ENCODE data around the gene SULT1A2.

The SULT1A2 gene

GRCh38 chr16:28573738-28574718, 22.8 kb downstream of the SULT1A2 start:
- H3K27ac ChIP-seq (ENCODE audit: low read depth, low read length, poor library complexity, severe bottlenecking): no peak overlapping the region
- H3K79me2 ChIP-seq (ENCODE audit: insufficient read depth, low read length): no peaks in the 10 kb centered on the region
- TF ChIP-seq CTCF (IDR thresholded peaks at IDR 0.05; ENCODE audit: low read length): no peak
- TF ChIP-seq EZH2 (IDR thresholded peaks at IDR 0.05; ENCODE audit: borderline replicate concordance, low read length): no peak
- H3K4me2 ChIP-seq (ENCODE audit: low read length): no peak overlapping the region
- no peak overlapping the region for H2AFZ ChIP-seq (ENCODE audit: low read length)
- H3K9me3 ChIP-seq (ENCODE audit: low read length): no peaks in the 10 kb centered on the region
- H3K9ac ChIP-seq (ENCODE audit: low read length): no peak overlapping the region
- H3K4me1 ChIP-seq (ENCODE audit: insufficient read depth, low read length, severe bottlenecking): no peaks in the 10 kb centered on the region
- H3K36me3 ChIP-seq (ENCODE audit: insufficient read depth, low read length): no peaks in the 10 kb centered on the region
- no peaks in the 10 kb centered on the region for H3K9me2 ChIP-seq (ENCODE audit: low read depth, low read length)
- no peaks in the 10 kb centered on the region for H3K27me3 ChIP-seq (ENCODE audit: insufficient read depth, low read length)
- H4K20me1 ChIP-seq (ENCODE audit: insufficient read depth, low read length): no peaks in the 10 kb centered on the region
- H3K4me3 ChIP-seq (ENCODE audit: low read depth, low read length, poor library complexity, severe bottlenecking): no peak overlapping the region
- no peaks in the 10 kb centered on the region for H3F3A ChIP-seq (ENCODE audit: insufficient read depth, low read length)

- TF ChIP-seq EZH2 (IDR thresholded peaks at IDR 0.05; ENCODE audit: borderline replicate concordance, low read length) (no peak), CTCF (IDR thresholded peaks at IDR 0.05; ENCODE audit: low read length) (no peak)
- Histone ChIP-seq H3K36me3 (ENCODE audit: insufficient read depth, low read length) (no peaks in the 10 kb centered on the region), H4K20me1 (ENCODE audit: insufficient read depth, low read length) (no peaks in the 10 kb centered on the region), H3K9me2 (ENCODE audit: low read depth, low read length) (no peaks in the 10 kb centered on the region), H3K79me2 (ENCODE audit: insufficient read depth, low read length) (no peaks in the 10 kb centered on the region), H3F3A (ENCODE audit: insufficient read depth, low read length) (no peaks in the 10 kb centered on the region), H3K4me1 (ENCODE audit: insufficient read depth, low read length, severe bottlenecking) (no peaks in the 10 kb centered on the region), H3K9me3 (ENCODE audit: low read length) (no peaks in the 10 kb centered on the region), H3K27ac (ENCODE audit: low read depth, low read length, poor library complexity, severe bottlenecking) (no peak overlapping the region), H3K9ac (ENCODE audit: low read length) (no peak overlapping the region), H2AFZ (ENCODE audit: low read length) (no peak overlapping the region), H3K27me3 (ENCODE audit: insufficient read depth, low read length) (no peaks in the 10 kb centered on the region), H3K4me2 (ENCODE audit: low read length) (no peak overlapping the region), H3K4me3 (ENCODE audit: low read depth, low read length, poor library complexity, severe bottlenecking) (no peak overlapping the region)
Measured at GRCh38 chr16:28572696-28573510, 23.9 kb downstream of the SULT1A2 start.

GRCh38 chr16:28569968-28570752, 26.7 kb downstream of the SULT1A2 start:
- H3K4me2 ChIP-seq (ENCODE audit: low read length): no peak overlapping the region
- no peaks in the 10 kb centered on the region for H3K9me2 ChIP-seq (ENCODE audit: low read depth, low read length)
- no peaks in the 10 kb centered on the region for H3K4me1 ChIP-seq (ENCODE audit: insufficient read depth, low read length, severe bottlenecking)
- H4K20me1 ChIP-seq (ENCODE audit: insufficient read depth, low read length): no peaks in the 10 kb centered on the region
- H3K36me3 ChIP-seq (ENCODE audit: insufficient read depth, low read length): peaks cover 11% of the 10 kb centered on the region
- no peak overlapping the region for H2AFZ ChIP-seq (ENCODE audit: low read length)
- peaks cover 7% of the 10 kb centered on the region; the same call in 1 of the 2 replicates for H3K9me3 ChIP-seq (ENCODE audit: low read length)
- H3K79me2 ChIP-seq (ENCODE audit: insufficient read depth, low read length): no peaks in the 10 kb centered on the region
- TF ChIP-seq EZH2 (IDR thresholded peaks at IDR 0.05; ENCODE audit: borderline replicate concordance, low read length) (no peak), CTCF (IDR thresholded peaks at IDR 0.05; ENCODE audit: low read length) (no peak)
- H3F3A ChIP-seq (ENCODE audit: insufficient read depth, low read length): no peaks in the 10 kb centered on the region
- no peak overlapping the region for H3K4me3 ChIP-seq (ENCODE audit: low read depth, low read length, poor library complexity, severe bottlenecking)
- no peak overlapping the region for H3K9ac ChIP-seq (ENCODE audit: low read length)
- H3K27ac ChIP-seq (ENCODE audit: low read depth, low read length, poor library complexity, severe bottlenecking): no peak overlapping the region
- no peaks in the 10 kb centered on the region for H3K27me3 ChIP-seq (ENCODE audit: insufficient read depth, low read length)

Data from OCI-LY1 (cell line).